VCaP (cell line): Measurements from ENCODE around the gene C2orf42.
"Not testable (repeated sequence)": the region's sequence is repeated elsewhere in the genome, so short reads cannot be mapped to it uniquely, and the experiment has no call there.

Experiments
- H3K27ac ChIP-seq: fragments of 450-650 bp; 2 replicates; pipeline ENCODE4 v1.5.1; 2017
- TF ChIP-seq, protein P1 (sequence below): fragments of 450-650 bp; conservative IDR thresholded peaks from 2 replicates; pipeline ENCODE4 v1.5.1; 2017; ENCODE audit warnings: mild to moderate bottlenecking, moderate library complexity

The C2orf42 gene

DNA sequence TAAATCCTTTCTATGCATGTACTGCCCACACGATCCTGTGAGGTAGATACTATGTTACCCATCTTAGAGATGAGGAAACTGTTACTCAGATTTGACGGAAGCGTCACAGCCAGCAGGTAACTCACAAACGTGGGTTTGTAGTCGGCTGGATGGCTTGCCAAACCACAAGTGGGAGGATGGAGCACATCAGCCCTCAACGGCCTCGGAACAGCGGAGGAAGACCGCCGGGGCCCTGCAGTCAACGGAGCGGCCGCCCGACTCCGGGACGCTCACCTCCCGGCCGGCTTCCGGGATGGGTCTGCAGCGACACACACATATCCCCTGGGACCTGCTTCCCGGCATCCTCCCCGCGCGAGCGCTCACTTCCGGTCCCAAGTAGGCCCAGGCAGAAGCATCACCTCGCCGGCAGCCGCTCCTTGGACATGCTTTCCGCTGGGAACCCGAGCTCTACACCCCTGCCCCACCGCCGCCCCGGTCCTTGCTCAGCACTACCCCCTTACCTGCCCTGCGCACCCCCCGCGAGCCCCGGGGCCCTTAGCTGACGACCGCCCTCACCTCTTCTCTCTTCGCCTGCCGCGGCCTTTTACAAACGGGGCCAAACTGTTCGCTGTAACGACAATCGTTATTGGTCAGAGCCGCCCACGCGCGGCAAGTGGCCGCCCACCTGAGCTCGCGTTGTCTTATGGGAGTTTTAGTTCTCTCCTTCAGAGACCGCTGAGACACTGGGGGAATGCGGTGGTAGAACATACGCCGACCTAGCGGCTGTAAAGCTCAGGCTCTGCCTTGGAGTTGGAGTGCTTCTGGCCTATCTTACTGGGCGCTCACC, at the start of gene C2orf42:
Gene C2orf42 (minus strand): TSS at position 602 of the 826 bp plus-strand sequence. CDS start 9,034 bp downstream, outside the sequence.
- TF ChIP-seq, protein P1, sequence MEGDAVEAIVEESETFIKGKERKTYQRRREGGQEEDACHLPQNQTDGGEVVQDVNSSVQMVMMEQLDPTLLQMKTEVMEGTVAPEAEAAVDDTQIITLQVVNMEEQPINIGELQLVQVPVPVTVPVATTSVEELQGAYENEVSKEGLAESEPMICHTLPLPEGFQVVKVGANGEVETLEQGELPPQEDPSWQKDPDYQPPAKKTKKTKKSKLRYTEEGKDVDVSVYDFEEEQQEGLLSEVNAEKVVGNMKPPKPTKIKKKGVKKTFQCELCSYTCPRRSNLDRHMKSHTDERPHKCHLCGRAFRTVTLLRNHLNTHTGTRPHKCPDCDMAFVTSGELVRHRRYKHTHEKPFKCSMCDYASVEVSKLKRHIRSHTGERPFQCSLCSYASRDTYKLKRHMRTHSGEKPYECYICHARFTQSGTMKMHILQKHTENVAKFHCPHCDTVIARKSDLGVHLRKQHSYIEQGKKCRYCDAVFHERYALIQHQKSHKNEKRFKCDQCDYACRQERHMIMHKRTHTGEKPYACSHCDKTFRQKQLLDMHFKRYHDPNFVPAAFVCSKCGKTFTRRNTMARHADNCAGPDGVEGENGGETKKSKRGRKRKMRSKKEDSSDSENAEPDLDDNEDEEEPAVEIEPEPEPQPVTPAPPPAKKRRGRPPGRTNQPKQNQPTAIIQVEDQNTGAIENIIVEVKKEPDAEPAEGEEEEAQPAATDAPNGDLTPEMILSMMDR: peak; percentile 26
- H3K27ac ChIP-seq: peak within 1 kb of the TSS; percentile 89

DNA sequence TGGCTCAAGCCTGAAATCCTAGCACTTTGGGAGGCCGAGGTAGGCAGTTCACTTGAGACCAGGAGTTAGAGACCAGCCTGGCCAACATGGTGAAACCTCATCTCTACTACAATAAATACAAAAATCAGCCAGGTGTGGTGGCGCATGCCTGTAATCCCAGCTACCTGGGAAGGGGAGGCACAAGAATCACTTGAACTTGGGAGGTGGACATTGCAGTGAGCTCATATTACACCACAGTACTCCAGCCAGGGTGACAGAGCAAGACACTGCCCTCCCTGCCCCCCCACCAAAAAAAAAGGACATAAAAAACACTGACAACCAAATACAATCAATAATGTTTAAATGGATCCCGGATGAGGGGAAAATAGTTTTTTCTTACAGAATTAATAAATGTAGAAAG, 49.8 kb upstream of the C2orf42 start:
- TF ChIP-seq, protein P1: no peak
- no peak overlapping the region for H3K27ac ChIP-seq

DNA sequence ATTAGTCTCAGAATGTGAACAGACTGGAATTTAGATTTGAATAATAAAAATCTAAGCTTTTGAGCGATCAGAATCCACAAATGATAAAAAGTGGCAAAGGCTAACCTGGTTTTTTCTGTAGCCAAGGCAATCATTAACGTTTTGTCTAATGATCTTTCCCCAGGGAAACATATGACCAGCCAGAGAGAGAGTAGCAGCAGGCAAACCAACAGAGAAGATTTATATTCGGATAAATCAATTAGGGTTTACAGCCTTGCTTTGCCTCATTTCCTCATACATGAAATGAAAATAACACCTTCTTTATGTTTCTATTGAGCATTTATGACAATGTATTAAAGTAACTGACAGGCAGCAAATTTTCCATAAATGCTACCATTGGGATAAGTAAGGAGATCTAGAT, 43.1 kb upstream of the C2orf42 start:
- TF ChIP-seq, protein P1: no peak
- no peak overlapping the region for H3K27ac ChIP-seq

DNA sequence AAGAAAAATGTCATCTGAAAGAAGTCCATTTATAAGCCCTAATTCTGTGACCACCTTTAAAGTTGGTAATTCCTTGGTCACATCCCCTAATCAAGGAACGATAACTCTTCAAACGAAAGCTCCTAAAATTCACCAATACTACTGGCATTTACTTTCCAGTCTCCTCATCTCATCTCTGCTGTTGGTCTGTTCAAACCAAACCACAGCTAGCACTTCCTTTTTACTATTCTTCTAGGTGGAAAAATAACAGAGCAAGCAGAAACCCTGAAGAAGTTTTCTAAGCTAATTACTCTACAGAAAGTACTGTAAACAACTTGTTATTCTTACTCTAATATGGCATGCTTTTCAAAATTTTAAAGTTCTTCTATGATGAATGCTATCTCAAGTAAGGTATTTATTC, 36.0 kb upstream of the C2orf42 start:
- H3K27ac ChIP-seq: no peak overlapping the region
- TF ChIP-seq, protein P1: no peak

DNA sequence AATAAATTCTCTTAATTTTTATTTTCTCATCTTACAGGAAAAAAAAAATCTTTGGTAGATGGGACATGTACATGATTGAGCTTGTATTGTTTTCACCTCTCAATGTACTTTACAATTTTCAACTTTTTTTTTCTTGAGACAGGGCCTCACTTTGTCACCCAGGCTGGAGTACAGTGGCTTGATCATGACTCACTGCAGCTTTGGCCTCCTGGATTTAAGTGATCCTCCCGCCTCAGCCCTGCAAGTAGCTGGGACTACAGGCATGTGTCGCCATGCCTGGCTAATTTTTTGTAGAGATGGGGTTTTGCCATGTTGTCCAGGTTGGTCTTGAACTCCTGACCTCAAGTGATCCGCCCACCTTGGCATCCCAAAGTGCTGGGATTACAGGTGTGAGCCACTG, 32.5 kb upstream of the C2orf42 start:
- not testable (repeated sequence) for H3K27ac ChIP-seq

DNA sequence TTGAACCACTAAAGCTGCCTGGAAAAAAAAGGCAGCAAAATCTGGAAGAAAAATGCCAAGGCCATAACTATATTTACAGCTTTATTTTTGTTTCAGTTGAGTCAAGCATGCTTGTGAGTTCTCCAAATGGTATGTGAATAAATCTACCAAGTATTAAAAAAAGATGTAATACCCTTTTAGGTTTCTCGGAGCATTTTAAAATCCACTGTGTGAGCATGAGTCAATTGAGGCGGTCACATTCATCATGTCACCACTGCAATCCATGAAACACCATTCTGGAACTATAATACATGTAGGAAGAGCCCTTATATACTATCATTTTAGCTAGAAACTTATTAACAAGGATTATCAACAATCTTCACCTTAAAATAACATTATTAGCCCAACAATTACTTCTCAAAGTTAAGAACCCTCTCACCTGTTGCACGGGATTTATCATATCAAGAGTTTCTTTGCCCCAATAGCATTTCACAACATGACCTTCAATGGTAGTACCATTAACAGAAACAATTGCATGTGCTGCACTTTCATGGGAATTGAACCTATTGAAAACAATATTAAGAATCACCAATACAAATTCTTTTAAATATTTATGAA, 24.2 kb upstream of the C2orf42 start:
- no peak overlapping the region for H3K27ac ChIP-seq
- TF ChIP-seq, protein P1: no peak

DNA sequence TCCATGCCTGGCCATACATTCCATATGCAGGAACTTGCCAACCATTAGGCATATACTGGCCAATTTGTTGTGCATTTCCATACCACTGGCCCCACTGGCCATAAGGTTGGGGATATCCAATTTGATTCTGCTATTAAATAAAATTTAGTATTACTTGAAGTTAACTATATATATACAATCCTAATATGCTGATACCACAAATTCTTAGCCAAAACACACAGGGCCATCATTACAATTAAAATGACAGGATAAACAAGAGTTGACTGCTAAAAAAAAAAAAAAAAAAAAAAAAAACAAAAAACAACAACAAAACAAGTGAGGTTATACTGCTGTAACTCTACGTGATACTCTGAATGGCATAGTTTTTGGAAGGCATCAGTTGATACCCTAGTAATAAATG, 23.5 kb upstream of the C2orf42 start:
- H3K27ac ChIP-seq: no peak overlapping the region
- TF ChIP-seq, protein P1: no peak

DNA sequence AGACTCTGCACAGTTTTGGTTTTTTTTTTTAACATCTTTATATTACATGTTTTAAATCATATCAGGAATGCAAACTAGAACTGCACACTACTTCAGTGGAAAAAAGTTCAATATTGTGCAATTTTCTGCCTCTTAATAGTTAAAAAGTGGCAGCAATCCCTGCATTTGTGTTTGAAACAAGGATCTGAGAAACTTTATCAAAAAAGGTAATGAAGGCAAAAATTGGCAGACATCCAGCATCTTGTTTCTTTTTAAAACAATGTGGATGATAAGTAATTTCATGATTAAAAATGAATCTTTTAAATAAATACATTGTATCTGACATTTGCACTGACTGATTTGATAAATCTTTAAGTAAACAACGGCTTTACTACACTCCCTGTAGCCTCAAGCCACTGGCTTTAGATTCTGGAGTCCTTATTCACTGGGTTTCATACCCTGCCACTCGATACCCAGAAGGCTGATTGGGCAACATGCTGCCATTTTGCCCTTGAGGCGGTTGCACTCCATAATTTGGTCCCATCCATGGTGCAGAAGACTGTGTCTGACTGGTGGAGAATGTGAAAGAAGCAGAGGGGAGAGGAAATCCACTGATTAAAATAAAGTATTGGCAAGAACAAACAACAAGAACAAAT, 21.6 kb upstream of the C2orf42 start:
- TF ChIP-seq, protein P1: no peak
- H3K27ac ChIP-seq: peak overlapping the region; percentile 75
